Endodermal cell (in vitro differentiated cells): ENCODE data around the gene CGB1. TPM values are rescaled to one million over a fixed set of nuclear protein-coding genes. Genes with fewer than 3 reads are reported as not detected.

Source experiments
- DNase-seq: peaks from one replicate; pipeline ENCODE4 v3.0.0-alpha.2; 2017
- H3K27ac ChIP-seq: 2 replicates; pipeline ENCODE4 v1.5.1; 2013; ENCODE audit warnings: mild to moderate bottlenecking, low read depth, low read length, moderate library complexity
- H3K27me3 ChIP-seq: 2 replicates; pipeline ENCODE4 v1.6.1; 2013; ENCODE audit warnings: mild to moderate bottlenecking, low read length, moderate library complexity; ENCODE audit not compliant: insufficient read depth, control insufficient read depth, poor library complexity, severe bottlenecking
- H3K36me3 ChIP-seq: 2 replicates; pipeline ENCODE4 v1.7.0; 2013; ENCODE audit warnings: mild to moderate bottlenecking, low read length, moderate library complexity; ENCODE audit not compliant: control insufficient read depth, insufficient read depth
- H3K4me1 ChIP-seq: one replicate; pipeline ENCODE4 v1.7.0; 2013; ENCODE audit warnings: low read length; ENCODE audit not compliant: control insufficient read depth, insufficient read depth
- H3K4me3 ChIP-seq: 2 replicates; pipeline ENCODE4 v1.5.1; 2013; ENCODE audit warnings: mild to moderate bottlenecking, low read length, moderate library complexity
- H3K9ac ChIP-seq: 2 replicates; pipeline ENCODE4 v1.6.1; 2013; ENCODE audit warnings: mild to moderate bottlenecking, low read length, moderate library complexity; ENCODE audit not compliant: poor library complexity, severe bottlenecking; ENCODE audit errors: extremely low read depth
- H3K9me3 ChIP-seq: 2 replicates; pipeline ENCODE4 v1.6.1; 2013; ENCODE audit warnings: mild to moderate bottlenecking, low read length, moderate library complexity; ENCODE audit not compliant: control insufficient read depth
- H3K27ac Mint-ChIP-seq: 2 replicates; pipeline ENCODE4 v1.8.0; 2020; ENCODE audit warnings: mixed read lengths
- H3K27me3 Mint-ChIP-seq: 2 replicates; pipeline ENCODE4 v1.8.0; 2021; ENCODE audit warnings: mild to moderate bottlenecking, mixed read lengths; ENCODE audit not compliant: insufficient read depth
- H3K36me3 Mint-ChIP-seq: 2 replicates; pipeline ENCODE4 v1.8.0; 2020; ENCODE audit warnings: low read depth, mixed read lengths
- H3K4me1 Mint-ChIP-seq: 2 replicates; pipeline ENCODE4 v1.8.0; 2020; ENCODE audit warnings: mixed read lengths
- H3K4me3 Mint-ChIP-seq: 2 replicates; pipeline ENCODE4 v1.8.0; 2020; ENCODE audit warnings: mild to moderate bottlenecking, moderate library complexity, mixed read lengths
- H3K9me3 Mint-ChIP-seq: 2 replicates; pipeline ENCODE4 v1.8.0; 2020; ENCODE audit warnings: mild to moderate bottlenecking, mixed read lengths
- CTCF ChIP-seq: fragments of 200-600 bp; sonication (generic); conservative IDR thresholded peaks from 2 replicates; pipeline ENCODE4 v1.5.0; 2021; ENCODE audit warnings: antibody characterized with exemption, mild to moderate bottlenecking
- WGBS, 2 experiments: methylation state at CpG; one replicate each; pipeline versions ENCODE4 v1.1.5 to v1.1.7; 2013; ENCODE audit warnings: missing lambda C conversion rate in 2 of 2, mixed read lengths in 1 of 2; ENCODE audit not compliant: insufficient coverage in 1 of 2, insufficient read length in 1 of 2; 5-methylcytosine and 5-hydroxymethylcytosine counted together
- total RNA-seq, 2 donors: library from RNA; stranded (reverse); fragmentation: NEBNext Ultra II Directional in 1 of 2; extraction: Animal tissue kit (Norgen Biotek cat#: 25700) in 1 of 2; gene quantifications; 2 replicates in 1 of 2; 3 replicates in 1 of 2; pipeline ENCODE4 v1.2.1, GENCODE V29; 2021

The CGB1 gene
- total RNA-seq, 2 donors from 2014 or later = not detected

- H3K27me3 Mint-ChIP-seq = no peaks in the 10 kb centered on the region
- H3K27ac Mint-ChIP-seq = no peak overlapping the region
- H3K4me1 Mint-ChIP-seq = no peaks in the 10 kb centered on the region
- peaks cover 40% of the 10 kb centered on the region for H3K36me3 Mint-ChIP-seq
- H3K9me3 Mint-ChIP-seq = no peaks in the 10 kb centered on the region
- Histone ChIP-seq H3K27ac (no peak overlapping the region), H3K27me3 (no peaks in the 10 kb centered on the region), H3K4me3 (no peak overlapping the region), H3K4me1 (no peaks in the 10 kb centered on the region), H3K36me3 (peaks cover 22% of the 10 kb centered on the region), H3K9ac (no peak overlapping the region), H3K9me3 (no peaks in the 10 kb centered on the region)
- WGBS, 2 experiments = 90 to 91% methylated on average over 13 to 18 of the region's 18 CpGs
- DNase-seq = no peak
- no peak for TF ChIP-seq CTCF
- H3K4me3 Mint-ChIP-seq = no peak overlapping the region
These were observed 26.2 kb downstream of the CGB1 start for GRCh38 chr19:49010453-49010852.

GRCh38 chr19:49009828-49010227 lies 26.9 kb downstream of the CGB1 start:
- no peak for TF ChIP-seq CTCF
- Mint-ChIP-seq H3K27ac (no peak overlapping the region), H3K36me3 (peaks cover 39% of the 10 kb centered on the region), H3K27me3 (no peaks in the 10 kb centered on the region), H3K4me3 (no peak overlapping the region), H3K4me1 (no peaks in the 10 kb centered on the region), H3K9me3 (no peaks in the 10 kb centered on the region)
- Histone ChIP-seq H3K36me3 (peaks cover 22% of the 10 kb centered on the region), H3K9me3 (no peaks in the 10 kb centered on the region), H3K4me3 (no peak overlapping the region), H3K4me1 (no peaks in the 10 kb centered on the region), H3K27ac (no peak overlapping the region), H3K27me3 (no peaks in the 10 kb centered on the region), H3K9ac (no peak overlapping the region)
- 93 to 99% methylated on average over 14 to 18 of the region's 18 CpGs for WGBS, 2 experiments
- DNase-seq = no peak

- Histone ChIP-seq H3K27me3 (no peaks in the 10 kb centered on the region), H3K9me3 (no peaks in the 10 kb centered on the region), H3K4me1 (no peaks in the 10 kb centered on the region), H3K27ac (no peak overlapping the region), H3K36me3 (peaks cover 46% of the 10 kb centered on the region), H3K4me3 (no peak overlapping the region), H3K9ac (no peak overlapping the region)
- no peak for DNase-seq
- Mint-ChIP-seq H3K4me1 (no peaks in the 10 kb centered on the region), H3K27me3 (no peaks in the 10 kb centered on the region), H3K4me3 (no peak overlapping the region), H3K9me3 (no peaks in the 10 kb centered on the region), H3K27ac (no peak overlapping the region), H3K36me3 (peaks cover 31% of the 10 kb centered on the region)
- no peak for TF ChIP-seq CTCF
- 96 to 97% methylated on average over 15 to 22 of the region's 22 CpGs for WGBS, 2 experiments
These were observed 29.8 kb downstream of the CGB1 start for GRCh38 chr19:49006905-49007304.
